ENCODE results near the gene CLPTM1L.
A peak's percentile ranks its signal among the peaks of the same experiment; 100 is the strongest.
"Not testable (repeated sequence)": the region's sequence is repeated elsewhere in the genome, so short reads cannot be mapped to it uniquely, and the experiment has no call there.

Gene CLPTM1L

DNA sequence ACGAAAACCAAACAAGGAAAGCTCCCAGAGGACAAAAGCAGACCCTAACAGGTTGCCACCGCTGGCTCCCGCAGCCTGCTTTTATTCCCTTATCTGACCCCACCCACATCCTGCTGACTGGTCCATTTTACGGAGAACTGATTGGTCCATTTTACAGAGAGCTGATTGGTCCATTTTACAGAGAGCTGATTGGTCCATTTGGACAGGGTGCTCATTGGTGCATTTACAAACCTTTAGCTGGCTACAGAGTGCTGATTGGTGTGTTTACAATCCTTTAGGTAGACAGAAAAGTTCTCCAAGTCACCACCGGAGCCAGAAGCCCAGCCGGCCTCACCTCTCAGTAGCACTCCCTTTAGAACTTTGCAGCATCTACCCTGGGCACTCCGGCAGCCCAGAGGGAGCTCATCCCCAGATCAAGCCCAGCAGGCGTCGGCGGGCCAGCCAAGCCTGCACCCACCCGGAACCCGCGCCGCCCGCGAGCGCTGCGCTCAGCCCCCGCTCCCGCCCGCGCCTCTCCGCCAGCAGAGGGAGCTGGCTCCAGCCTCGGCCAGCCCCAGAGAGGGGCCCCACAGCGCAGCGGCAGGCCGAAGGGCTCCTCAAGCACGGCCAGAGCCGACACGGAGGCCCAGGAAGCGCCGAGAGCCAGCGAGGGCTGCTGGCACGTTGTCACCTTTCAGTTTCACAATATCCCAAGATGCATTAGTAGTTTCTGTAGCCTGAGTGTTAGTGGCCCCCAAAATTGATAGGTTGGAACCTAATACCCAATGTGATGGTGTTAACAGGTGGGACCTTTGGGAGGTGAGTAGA is 35.3 kb upstream of the CLPTM1L start:
- DNase-seq, result peak; percentile 37

DNA sequence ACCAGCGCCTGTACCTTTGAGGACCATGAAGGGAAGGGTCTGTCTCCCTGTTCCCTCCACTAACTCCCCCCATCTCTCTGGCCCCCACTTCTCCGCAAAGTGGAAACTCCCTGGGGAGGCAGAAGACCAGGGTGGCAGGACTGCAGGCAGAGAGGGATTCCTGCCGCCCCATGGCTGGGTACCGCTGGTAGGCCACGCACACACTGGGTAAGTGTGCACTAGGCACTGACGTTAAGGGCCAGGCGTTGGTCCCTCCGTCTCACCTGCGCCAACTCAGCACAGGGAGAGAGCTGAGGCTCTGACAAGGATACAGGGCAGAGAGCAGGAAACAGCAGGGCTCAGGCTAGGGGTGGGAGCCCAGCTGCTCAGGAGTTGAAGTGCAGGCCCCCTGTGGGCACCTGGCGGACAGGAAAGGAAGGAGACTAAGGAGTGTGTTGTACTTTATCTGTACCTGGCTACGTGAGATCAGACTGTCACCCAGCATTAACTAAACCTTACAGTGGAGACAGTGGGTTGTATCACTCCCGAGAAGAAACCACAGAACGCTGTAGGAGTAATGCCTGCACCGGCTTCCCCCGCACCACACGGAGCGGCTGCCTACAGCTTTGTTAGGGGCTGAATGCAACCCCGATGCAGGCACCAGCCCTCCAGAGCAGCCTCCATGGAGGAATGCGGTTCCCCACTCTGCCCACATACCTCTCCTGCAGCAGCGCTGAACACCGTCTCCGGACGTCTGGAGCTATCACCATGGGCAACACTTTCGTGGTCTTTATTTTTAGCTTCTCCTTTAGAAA is 34.2 kb upstream of the CLPTM1L start:
- DNase-seq, result no peak

DNA sequence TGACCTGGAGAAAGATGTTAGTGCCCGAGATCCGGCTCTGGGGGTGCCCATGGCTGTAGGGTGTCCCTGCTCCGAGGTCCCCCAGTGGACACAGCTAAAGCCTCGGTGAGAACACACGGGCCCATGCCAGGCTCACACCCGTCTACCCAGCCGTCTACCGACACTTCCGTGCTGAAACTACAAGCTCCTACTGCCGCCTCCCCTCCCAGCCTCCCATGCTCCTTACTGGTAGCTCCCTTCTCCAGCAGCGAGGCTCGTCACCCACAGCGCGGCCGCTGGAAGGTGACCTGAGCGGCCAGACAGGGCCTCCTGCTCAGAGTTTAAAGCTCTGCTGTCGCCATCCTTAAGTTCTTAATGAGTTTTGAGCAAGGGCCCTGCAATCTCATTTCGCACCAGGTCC is 33.2 kb upstream of the CLPTM1L start:
- no peak for DNase-seq

DNA sequence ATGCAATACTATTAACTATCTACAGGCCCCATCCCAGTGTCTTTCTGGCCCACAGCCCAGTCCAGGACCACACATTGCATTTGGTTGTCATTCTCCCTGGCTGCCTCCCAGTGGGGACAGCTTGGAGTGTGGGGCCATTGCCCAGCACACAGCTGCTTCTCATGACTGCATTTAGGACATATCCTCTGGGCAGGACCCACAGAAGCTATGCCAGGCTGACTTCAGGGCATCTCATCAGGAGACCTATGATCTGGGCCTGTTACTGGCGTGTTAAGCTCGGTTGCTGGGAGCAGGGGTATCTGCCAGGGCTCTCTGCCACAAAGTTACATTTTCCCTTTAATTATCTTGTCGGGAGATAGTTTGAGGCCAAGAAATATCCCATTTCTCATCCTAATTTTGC is 32.1 kb upstream of the CLPTM1L start:
- no peak for DNase-seq

DNA sequence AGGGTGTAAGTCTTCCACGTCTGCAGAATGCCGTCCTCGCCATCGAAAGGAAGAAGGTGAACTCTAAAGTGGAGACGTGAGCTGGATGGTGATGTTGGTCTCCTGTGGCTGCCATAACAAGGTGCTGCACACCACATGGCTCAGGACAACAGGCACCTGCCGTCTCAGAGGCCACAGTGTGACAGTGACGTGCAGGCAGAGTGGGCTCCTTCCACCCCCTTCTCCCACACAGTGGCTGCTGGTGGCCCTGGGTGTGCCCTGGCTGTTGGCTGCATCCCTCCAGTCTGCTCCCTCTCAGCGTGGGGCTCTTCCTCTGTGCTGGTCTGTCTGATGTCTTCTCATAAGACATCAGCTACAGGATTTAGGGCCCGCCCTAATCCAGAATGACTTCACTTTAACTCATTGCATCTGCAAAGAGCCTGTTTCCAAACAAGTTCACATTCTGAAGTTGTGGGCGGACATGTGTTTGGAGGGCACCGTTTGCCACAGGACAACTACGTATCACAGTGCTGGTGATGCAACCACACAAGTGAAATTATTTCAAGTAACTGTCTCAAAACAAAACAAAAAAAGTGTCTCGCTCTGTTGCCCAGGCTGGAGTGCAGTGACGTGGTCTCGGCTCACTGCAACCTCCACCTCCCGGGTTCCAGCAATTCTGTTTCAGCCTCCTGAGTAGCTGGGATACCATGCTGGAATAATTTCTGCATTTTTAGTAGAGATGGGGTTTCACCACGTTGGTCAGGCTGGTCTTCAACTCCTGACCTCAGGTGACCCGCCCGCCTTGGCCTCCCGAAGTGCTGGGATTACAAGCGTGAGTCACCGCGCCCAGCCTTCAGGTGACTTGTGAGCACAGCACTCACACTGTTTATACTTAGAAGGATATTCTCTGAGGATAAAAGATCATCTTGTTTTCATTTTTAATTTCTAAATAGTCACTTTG is 31.2 kb upstream of the CLPTM1L start:
- no peak for DNase-seq

DNA sequence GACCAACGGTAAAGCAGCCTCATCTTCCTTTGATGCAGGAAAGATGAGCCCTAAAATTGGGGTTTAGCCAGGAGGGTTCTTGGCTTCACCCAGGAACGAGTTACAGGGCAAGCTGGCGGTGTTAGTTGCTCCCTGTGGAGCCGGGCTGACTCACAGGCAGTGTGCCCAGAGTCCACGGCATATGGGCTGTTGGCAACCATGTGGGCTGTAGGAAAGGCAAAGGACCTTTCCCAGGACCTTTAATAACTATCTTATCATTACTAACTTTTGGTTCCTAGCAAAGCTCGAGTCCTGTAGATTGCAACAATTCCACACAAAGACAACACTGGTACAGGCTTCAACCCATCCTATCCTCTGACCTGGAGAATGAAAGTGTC is 29.8 kb upstream of the CLPTM1L start:
- DNase-seq, result no peak

DNA sequence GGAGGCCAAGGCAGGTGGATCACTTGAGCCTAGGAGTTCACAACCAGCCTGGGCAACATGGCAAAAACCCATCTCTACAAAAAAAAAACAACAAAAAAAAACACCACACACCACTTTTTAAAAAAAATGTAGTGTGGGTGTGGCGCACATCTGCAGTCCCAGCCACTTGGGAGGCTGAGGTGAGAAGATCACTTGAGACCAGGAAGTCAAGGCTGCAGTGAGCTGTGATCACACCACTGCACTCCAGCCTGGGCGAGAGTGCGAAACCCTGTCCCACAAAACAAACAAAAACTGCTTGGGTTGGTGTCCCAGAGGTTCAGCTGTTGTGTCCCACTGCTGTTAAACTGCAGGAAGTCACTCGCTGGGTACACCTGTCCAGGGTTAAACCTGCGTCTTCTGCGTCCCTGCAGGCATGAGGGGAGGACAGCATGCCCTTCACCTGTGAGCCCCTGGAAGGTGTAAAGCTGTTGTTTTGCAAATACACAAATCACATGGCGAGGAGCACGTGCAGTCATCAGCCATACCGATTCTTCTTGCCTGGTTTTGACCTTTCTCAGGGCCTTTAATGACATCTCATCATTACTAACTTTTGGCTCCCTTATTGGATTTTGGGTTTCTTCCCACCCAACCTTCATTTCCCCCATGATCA is 29.3 kb upstream of the CLPTM1L start:
- no peak for DNase-seq

DNA sequence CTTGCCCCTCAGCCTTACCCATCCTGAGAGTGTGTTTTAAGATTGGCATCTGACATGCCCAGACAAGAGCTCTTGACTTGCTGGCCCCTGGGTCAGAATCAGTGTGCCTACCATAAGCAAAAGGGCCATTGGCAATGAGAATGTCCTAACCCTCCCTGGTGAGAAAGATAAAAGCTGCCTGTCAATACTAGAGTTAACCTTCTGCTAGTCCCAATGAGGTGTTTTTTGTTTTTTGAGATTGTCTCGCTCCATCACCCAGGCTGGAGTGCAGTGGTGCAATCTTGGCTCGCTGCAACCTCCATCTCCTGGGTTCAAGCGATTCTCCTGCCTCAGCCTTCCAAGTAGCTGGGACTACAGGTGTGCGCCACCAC is 27.1 kb upstream of the CLPTM1L start:
- DNase-seq, result not testable (repeated sequence)

DNA sequence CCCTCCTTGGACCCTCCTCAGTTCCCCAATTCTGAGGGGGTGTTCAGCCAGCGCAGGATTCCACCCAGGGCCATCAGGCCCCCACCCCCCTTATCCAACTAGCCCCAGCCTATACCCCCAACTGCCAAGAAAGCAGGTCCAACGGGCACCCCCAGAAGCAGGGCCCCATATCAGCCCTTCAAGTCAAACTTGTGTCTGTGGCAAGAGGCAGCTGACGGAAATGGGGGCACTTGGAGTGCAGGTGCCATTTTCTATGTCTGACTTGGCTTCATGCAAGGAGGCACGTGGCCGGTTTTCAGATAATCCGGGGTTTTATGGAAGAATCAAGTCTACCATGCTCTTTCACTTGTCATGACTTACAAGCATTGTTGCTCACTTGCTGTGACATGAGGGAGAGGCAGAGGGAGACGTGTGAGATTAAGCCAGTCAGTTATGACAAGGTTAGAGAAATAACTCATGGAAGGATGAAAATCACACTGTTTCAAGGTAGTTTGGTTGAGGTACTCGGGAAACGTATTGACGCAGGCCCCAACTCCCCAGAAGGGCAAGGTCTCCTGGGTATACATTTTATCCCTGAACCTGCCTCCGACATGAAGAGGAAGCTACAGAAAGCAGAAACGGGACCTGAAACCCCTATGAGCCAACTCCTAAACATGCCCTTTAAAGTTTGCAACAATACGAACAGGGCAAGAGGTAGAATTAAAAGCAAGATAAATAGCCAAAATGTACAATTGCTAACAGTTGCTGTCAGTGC is 26.5 kb upstream of the CLPTM1L start:
- peak; percentile 5 for DNase-seq

DNA sequence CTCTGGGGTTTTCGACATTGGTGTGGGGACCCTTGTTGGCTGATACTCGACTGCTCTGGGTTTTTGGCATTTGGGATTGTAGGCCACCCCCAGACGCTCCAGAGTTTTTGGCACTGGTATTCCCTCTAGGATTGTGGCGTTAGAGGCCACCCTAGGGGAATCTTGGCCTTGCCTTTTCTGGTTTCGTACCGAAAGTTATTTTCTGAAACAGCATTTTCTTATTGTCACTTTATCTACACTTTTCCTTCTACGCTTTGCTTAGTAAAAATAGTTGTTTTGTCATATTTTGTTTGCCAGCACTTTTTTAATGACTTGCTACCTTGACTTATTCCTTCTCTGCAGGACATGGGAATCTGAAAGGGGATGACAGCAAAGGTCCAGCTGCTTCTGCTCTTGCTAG is 25.1 kb upstream of the CLPTM1L start:
- no peak for DNase-seq

DNA sequence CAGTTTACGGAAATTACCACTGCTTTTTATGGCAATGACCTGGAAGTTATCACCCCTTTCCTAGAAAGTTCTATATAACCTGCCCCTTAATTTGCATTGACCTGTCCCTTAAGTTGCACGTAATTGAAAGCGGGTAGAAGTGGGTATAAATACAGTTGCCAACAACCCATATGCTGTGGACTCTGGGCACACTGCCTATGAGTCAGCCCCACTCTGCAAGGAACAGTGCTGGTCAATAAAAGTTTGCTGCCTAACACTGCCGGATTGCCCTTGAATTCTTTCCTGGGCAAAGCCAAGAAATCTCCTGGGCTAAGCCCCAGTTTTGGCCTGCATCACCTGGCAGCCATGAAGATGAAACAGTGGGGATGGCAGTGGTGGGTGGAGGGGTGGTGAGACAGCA is 23.9 kb upstream of the CLPTM1L start:
- no peak for DNase-seq

DNA sequence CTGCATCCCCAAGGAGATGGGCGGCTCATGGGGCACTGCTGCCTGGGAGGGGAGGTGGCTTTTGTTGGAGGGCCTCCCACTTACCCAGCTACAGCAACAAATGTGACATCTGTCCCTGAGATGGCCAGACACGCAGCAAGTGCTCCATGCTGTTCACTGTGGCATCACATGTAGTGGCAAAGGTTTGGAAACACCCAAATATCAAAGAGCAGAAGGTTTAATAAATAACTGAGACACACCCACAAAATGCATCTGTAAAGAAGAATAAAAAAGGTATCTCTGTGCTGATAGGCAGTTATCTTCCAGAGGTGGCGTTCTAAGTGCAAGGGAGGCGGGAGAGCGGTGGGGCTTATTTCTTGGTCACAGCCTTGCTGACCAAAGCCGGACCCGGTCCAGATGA is 23.3 kb upstream of the CLPTM1L start:
- no peak for DNase-seq

DNA sequence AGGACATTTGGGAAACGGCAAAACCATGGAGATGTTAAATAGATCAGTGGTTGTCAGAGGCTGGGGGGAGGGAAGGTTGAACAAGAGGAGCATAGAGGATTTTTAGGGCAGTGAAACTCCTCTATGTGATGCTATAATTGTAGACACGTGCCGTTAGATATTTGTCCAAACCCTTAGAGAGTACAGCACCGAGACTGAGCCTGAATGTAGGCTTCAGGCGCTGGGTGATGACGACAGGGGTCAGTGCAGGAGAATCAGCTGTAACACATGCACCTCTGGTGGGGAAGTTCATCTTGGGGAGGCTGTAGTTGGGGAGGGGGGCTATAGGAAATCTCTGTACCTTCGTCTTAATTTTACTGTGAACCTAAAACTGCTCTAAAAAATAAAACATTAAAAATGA is 22.2 kb upstream of the CLPTM1L start:
- no peak for DNase-seq

DNA sequence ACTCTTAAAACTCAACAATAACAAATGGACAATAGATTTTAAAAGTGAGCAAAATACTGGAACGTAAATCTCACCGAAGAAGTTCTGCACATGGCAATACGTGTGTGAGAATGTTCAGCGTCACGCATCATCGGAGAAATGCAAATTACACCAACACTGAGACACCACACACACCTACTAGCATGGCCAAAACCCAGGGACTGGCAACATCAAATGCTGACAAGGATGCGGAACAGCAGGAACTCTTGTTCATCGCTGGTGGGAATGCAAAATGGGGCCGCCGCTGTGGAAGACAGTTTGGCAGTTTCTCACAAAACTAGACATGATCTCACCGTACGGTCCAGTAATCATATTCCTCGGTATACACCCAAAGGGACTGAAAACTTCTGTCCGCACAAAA is 21.6 kb upstream of the CLPTM1L start:
- no peak for DNase-seq

DNA sequence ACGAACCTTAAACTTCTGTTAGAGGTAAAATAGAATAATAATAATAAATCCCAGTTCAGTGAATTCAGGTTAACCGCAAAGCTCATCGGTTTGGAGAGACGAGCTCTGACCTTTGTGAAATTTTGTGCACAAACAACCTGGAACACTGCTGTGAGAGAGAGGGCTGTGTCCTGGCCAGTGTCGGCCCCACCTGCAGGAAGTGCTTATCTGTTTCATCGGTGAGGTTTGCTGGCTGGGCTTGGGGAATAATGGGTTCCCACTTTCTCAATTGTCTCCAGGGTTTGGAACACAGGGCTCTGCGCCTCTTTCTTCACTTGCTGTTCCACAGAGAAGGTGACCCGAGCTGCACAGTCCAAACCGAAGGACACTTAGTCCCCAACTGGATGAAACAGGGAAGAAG is 19.3 kb upstream of the CLPTM1L start:
- no peak for DNase-seq

DNA sequence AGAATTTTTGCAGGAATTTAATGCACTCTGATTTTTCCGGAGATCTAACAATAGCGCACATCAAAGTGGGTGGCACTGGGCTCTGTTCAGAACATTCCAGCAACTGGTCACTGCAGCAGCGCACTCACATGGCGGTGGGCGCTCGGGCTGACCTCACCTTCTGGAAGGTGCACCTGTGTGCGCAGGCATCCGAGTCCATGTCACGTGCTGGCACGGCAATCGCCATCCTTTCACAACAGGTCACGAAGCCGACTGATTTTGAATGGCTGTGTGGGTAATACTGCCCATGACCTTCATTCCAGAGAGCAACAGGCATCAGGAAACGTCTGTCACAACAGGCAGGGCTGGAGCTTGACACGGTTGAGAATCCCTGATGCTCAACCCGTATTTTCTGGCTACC is 18.7 kb upstream of the CLPTM1L start:
- DNase-seq, result no peak

DNA sequence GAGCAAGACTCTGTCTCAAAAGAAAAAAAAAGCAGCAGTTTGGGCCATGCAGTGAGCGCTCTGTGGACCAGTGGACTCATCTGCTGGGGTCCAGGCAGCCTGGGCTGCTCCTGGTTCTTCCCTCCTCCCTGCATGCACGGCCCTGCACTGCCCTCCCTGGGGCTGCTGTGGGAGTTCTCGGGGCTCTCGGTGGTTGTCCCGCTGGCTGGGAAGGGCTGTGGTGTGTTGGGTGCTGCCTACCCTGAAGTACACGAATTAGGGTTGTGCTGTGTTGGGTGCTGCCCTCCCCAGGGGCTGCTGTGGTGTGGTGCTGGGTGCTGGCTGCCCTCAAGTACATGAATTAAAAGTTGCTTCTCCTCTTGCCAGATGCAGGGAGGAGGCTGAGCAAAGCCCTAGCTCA is 18.3 kb upstream of the CLPTM1L start:
- no peak for DNase-seq

DNA sequence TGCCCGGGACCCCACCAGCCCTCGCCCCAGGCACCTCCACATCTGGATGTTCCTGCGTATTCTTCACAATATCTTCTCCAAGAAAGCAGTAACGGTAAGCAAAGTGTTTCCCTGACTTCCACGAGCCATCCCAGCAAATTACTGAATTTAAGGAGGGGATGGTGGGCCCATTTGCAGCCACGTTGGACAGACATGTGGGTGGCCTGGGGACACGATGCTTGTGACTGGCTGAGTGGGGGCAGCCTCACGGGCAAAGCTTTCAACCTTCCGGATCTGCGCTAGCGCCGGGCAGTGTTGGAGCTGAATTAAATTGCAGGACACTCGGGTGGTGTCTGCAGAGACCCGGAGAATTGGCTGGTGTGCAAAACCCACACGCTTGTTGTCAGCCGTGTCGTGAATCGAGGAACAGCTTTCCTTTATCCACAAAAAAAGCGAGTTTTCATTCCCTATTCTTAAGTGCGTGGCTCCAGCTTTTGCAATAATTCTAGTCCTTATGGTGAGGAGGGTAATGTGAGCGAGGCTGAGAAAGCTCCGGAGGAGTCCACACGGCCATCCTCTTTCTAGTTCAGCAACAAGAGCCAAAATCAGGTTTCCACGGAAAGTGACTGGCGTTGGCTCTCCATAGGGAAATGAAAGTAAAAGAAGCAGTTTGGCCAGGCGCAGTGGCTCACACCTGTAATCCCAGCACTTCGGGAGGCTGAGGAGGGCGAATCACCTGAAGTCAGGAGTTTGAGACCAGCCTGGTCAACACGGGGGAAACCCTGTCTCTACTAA is 17.5 kb upstream of the CLPTM1L start:
- no peak for DNase-seq

DNA sequence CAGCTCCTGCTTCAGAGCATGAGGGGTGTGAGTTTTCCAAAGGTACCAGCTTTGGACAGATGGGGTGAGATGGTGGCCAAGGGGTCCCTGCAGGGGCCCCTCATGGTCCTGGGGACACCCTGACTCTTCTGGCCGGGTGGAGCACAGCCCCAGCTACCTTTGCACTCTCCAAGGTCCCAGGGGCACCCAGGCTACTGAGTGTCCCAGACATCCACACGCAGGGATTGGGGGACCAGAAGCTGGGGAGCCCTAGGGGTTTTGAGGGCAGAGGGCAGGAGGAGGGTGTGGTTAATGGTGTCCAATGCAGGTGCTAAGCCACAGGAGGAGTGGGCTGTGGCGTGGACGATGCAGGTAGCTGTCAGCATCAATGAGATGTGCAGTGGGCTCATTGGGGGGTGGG is 16.0 kb upstream of the CLPTM1L start:
- no peak for DNase-seq

DNA sequence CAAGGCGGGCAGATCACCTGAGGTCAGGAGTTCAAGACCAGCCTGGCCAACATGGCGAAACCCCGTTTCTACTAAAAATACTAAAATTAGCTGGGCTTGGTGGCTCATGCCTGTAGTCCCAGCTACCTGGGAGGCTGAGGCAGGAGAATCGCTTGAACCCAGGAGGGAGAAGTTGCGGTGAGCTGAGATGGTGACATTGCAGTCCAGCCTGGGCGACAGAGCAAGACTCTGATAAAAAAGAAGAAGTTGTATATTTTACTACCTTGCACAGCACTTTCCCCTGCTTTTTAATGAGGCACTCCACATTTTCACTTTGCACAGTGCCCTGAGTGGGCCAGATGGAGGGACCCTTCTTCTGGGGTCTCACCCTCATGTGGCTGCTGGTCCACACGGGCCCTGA is 15.5 kb upstream of the CLPTM1L start:
- not testable (repeated sequence) for DNase-seq

DNA sequence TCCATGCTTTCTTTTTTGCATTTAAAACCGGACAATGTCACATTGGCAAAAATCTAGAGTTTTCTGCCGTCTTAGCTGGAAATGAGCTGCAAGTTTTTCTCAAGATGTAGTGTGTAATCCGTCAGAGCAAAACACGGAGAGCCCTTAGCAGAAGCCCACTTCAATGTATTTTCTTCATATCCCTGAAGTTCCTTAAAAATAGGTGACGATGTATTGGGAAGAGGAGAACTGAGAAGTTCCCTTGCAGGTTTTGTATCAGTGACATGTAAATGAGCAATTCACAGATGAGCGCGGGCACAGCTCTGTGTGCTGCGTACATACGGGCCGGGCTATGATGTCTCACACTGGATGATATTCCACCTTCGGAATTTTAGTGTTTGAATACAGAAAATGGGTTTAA is 14.8 kb upstream of the CLPTM1L start:
- no peak for DNase-seq

Data from hematopoietic multipotent progenitor cell treated with erythropoietin and hydrocortisone succinate and interleukin-3 and kit ligand, for 8 days (in vitro differentiated cells).